NCI-H82 treated with DMSO at 0.1 percent for 48 hours (cell line): ENCODE measurements around the gene NEK6.

Source experiments
- DNase-seq: peaks from one replicate; lab custom pipeline; 2025; ENCODE audit not compliant: unreplicated experiment; lab: John Stamatoyannopoulos, UW

The NEK6 gene

GRCh38 chr9:124366476-124367220, 108.9 kb downstream of the NEK6 start:
- DNase-seq, result no peak

GRCh38 chr9:124368692-124369091, 110.9 kb downstream of the NEK6 start:
- no peak for DNase-seq

DNA sequence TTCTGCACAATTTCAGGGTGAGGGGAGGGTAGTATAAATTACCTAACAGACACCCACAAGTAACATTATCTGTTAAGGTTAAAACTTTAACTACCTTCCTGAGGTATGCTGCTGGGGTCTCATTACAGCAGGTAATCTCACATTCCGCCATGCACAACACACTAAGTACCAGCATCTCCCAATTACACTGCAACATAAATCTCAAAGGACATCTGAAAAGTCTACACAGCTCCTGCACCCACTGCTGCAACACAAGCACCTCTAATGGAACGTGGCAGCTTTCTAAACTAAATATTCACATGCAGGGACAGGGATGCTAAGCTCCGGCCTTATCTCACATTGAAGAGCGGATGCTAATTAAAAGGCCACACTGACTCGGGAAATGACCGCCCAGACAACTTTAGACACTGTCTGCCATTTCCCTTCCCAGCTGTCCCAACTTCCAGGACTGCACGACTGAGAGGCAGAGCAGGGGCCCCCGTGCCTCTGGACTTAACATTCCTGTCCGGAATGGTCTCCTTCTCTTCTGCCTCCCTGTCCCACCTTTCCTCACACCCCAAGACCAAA, 111.6 kb downstream of the NEK6 start:
- no peak for DNase-seq

- no peak for DNase-seq
Measured at GRCh38 chr9:124370896-124371582, 113.3 kb downstream of the NEK6 start.

DNA sequence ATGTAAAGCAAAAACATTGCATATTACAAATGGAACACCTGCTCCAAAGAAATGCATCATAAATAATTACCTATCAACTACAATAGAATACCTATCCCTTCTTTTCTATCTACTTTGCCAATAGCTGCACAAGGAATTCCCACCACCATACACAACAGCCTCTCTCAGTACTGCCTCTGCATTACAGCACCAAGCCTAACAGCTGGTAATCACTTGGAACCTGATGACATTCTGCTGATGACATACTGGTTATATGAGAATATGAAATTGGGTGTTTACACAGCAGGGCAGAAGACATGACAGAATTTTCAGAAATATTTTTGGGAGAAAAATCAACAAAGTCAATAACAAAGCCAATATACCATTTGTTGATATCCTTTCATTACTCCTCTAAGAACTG, 114.3 kb downstream of the NEK6 start:
- DNase-seq, result no peak

DNA sequence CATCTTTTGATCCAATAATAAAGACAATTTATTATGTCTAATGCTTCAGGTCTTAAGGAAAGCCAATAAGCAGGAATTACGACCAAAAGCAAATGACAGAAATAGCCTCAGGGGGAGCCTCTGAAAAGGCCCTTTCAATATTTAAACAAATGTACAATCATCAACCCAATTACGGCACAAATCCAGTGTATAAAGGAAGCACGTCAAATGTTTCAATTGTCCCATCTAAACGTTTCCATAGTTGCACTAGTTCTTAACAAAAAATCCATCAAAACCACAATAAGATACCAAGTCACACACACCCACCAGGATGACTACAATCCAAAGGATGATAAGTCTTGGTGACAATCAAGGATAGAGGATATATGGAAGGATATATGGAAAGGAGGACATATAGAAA, 115.6 kb downstream of the NEK6 start:
- no peak for DNase-seq

- DNase-seq, result no peak
Measured at GRCh38 chr9:124373851-124374250, 116.1 kb downstream of the NEK6 start.

DNA sequence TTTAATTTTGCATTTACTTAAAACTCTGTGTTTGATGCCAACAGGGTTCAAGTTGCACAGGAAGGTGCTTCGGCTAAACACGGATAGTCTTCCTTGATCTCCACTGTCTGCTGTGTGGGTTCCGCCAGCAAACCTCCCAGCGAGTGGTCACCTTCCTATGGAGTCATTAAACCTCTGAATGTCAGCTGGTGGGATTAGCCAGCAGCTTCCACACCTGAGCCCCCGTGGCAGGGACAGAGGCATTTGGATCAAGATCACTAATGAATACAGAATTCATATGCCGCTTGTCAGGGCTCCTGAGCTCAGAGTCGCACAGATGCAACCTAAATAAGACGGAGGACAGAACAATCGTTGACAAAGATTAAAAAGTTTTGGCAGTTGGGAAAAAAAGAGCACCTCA, 118.0 kb downstream of the NEK6 start:
- no peak for DNase-seq

- DNase-seq, result no peak
Measured at GRCh38 chr9:124376329-124376728, 118.6 kb downstream of the NEK6 start.

GRCh38 chr9:124377551-124378406, 120.0 kb downstream of the NEK6 start:
- DNase-seq, result no peak

DNA sequence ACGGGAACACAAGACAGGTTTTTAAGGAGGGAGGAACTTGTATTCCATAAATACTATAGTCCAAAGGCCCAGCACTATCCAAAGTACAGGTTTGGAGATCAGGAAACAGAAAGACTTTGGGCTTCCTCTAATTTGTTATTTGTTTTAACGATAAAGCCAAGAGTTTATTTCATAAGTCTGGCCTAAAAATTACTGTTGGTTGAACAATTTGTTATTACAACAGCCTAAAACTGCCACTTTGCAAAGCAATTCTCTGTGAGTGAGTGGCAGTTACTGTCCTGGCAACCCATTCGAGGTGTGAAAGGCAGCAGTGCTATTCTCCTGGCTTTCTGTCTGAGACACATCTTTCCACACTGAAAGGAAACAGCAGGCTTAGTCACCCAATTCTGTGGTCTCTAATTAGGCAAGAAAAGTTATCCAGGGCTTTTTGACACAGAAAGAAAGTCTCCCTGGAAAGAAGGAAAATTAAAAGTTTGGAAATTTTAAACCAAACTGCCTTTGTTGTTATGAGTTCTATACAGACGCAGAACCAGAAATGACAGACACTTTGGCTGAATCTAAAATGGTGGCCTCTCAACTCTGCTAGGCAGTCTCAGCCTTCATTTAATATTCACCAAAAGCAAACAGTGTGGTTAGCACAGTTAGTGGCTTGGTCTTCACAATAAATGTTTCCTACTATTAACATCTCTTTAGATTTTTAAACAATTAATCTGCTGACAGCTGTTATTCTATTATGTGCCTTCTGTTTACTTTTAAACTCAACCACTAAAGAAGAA, 123.6 kb downstream of the NEK6 start:
- no peak for DNase-seq

- no peak for DNase-seq
Measured at GRCh38 chr9:124384210-124384609, 126.5 kb downstream of the NEK6 start.

DNA sequence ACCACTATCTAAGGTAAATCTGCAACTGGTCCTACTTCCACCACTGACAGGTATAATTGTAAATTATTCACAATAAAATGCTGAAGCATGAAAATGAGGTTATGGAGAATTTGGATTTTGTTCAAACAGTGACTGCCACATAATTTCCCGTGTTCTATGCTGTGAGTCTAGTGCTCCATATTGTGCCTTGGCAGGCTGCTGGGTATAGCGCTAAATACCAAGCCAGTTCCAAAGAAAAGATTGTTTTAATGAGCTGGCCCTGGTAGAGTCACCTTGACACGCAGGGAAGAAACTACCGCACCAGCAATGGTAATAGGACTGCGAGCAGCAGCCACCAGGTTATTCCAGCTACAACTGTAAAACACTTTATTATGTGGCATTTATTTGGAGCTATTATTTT, 127.1 kb downstream of the NEK6 start:
- no peak for DNase-seq

DNA sequence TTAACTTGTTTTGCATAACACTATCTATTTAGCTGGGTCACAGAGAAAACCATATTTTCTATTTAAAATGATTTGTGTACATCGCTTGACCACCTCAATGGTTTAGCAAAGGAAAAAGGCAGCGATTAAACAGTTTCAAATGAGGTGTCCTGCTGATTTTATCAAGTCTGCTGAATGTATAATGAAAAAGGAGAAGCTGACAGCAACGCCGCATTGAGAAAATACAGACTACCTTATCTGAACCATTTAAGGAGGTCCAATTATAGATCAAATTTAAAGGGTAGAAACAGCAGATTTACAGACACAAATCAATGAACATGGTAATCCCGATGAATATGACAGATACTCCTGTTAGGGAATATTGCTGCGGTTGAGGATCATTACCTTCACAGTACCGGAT, 127.9 kb downstream of the NEK6 start:
- DNase-seq, result no peak

DNA sequence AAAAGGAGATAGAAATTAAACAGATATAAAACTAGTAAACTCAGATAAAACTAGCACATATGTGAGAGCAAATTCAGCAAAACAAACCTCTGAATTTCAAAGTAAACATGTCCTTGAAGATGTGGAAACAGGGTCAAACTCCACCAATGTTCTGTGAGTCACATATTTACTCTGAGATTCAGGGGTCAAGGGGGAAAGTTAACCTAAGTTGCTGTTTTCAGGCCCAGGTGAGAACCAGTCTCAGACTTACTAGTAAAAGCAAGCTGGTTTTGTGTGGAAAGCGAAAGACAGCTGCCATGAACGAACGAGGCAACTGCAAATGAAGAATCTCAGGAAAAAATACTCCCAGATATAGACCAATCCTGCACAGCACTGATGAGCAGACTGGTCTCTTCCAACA, 128.5 kb downstream of the NEK6 start:
- no peak for DNase-seq

- DNase-seq, result no peak
Measured at GRCh38 chr9:124388275-124389048, 130.7 kb downstream of the NEK6 start.

GRCh38 chr9:124389146-124389939, 131.6 kb downstream of the NEK6 start:
- DNase-seq, result no peak

DNA sequence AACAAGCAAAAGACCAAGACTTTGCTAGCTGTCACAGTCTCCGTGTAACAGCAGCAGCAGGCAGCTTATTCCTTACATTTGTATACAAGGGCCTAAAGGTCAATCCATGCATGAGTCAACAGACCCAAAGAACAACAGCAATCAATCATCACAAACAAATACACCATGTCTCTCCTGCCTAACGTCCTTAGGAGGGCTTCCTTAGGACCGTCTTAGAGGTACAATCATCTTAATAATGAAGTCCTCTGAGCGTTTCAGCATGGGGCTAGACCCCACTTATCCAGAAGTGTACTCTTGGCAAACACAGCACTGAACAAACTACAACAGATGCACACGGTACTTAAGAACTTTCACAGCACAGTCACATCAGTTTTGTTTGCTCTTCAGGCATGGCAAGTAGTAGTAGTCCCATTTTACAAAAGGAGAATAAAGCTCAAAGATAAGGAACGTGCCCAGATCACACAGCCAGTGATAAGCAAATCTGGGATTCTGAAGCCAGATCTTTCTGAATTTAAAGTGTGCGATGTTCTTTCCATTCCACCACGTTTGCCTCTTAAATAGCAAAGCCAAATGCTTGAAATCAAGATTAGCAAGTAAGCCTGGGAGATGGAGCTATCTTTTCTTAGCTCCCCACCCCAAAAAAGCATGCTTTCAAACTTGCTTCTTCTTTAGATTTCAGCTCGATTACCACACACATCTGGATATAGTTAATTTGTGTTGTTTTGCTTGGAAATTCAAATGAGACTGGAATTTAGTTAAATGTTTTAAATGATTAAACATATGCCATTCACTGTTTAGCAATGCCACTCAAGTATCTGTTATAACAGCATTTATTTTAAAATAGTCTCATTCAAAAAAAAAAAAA, 133.3 kb downstream of the NEK6 start:
- DNase-seq, result no peak
